GM19238 (cell line): ENCODE measurements around the gene DENND1A.

Source experiments
- DNase-seq: peaks from one replicate; pipeline ENCODE4 v3.0.0; 2011; ENCODE audit warnings: low spot score; ENCODE audit not compliant: insufficient read length

The DENND1A gene

DNA sequence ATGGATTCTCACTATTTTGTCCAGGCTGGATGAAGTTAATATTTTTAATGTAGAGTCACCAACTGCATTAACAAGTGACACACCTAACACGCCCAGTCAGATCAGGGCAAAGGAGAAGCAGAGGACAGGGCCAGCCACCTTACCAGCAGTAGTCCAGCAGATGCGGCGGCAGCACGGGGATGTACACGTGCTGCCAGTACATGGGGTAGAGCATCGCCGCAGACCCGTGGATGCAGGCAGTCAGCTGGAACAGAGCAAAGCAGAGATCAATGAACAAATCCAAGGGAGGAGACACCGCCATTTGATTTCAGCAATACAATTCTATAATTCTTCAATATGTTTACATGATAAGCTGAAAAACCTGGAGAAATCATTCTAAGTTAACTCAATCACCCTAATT is 299.7 kb downstream of the DENND1A start:
- DNase-seq: no peak

DNA sequence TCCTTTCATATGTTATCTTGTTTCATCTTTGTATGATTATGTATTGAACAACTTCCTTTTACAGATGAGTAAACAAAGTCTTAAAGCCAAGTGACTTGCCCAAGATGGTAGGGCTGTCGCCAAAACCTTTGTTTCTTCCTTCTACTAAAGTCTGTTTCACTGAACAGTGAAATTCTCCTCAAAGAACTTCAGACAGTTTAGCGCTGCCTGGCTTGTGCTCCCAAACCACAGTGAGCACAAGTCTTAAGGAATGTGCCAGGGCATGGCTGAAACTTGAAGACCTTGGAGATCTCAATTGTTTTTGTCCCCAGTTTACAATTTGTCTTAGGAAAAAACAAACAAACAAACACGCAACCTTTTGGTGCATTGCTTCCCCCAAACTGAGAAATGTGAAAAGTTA is 300.4 kb downstream of the DENND1A start:
- no peak for DNase-seq

DNA sequence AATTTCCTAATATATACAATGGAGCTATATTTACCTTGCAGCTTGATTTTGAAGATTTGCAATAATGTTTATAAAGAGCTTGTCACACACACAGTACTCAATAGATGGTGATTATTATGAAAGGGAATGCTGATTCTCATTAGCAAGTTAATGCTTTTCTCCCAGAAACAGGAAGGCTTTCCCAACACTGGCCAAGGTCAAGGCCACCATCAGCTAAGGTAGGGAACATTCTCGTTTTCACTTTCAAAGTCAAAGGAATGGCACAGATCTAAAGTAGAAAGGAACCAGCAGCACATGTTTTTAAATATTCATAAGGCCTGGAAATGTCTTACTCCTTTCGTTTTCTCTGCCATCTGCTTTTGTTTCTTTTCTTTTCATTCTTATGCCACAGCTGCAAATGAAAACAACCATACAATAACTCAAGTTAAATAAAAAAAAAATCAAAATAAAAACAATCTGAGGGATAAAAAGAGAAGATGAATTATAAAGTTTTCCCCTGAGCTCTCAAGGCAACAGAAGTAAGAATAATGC is 307.1 kb downstream of the DENND1A start:
- no peak for DNase-seq

DNA sequence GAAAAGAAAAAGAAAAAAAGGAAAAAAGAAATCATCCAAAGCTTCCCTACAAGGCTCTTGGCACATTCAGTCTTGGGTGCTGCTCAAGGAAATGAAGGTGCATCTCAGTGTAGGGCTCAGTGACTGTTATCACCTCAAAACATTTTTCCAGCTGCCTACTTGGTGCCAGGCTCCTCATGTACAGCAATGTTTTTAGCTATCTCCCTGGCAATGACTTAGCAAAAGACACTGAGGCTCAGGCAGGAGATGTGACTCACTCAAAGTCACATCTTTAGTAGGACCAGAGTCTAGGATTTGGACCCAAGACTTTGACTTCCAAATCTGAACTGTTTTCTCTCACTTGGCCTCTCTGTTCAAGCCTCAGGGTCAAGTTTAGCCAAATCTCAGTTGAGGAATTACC is 309.7 kb downstream of the DENND1A start:
- no peak for DNase-seq

DNA sequence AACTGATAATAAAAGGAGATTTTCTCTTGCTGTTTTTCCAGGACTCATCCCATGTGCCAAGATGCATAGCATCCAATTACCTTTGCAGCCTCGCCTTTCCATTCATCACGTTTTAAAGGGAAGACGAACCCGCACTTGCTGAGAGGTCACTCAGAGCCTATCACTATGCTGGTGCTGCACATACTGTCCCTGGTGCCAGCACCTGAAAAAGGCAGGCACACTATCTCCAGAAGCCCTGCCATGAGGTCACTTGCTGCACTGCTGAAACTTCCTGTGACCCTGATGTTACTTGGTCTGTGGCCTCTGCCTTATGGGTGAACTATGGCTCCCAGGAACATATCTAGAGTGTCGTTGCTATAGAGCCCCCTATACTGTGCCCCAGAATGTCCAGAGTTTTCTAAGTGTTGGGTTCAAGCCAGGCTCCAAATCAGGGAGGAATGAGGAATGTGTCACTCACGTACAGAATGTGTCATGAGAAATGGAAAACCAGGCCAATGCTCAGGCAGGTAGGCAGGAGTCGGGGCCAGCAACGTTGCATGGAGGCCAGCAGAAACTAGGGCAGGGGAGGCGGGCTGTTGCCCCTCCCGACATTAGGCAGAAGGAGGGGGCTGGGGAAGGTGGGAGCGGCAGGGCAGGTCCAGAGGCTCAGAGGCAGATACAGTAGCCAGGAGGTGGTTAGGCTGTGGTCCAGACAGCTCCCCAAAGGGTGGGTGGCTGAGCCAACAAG is 311.8 kb downstream of the DENND1A start:
- no peak for DNase-seq

DNA sequence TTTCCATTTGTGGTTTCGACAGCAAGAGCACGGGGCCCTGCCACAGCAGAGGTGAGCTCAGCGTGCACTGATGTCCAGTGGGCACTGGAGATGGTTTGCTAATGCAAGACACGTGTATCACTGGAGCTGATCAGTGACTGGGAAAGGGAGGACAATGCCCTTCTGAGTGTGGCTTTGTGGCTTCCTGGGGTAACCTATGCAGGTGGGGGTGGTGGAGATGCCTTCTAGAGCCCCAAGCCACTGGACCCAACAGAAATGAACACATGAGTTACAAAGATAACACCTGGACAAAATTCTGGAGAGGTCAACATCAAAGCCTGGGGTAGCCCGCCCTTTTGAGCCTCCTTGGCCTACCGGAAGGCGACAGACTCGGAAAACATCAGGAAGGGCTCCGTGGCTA is 312.6 kb downstream of the DENND1A start:
- no peak for DNase-seq

DNA sequence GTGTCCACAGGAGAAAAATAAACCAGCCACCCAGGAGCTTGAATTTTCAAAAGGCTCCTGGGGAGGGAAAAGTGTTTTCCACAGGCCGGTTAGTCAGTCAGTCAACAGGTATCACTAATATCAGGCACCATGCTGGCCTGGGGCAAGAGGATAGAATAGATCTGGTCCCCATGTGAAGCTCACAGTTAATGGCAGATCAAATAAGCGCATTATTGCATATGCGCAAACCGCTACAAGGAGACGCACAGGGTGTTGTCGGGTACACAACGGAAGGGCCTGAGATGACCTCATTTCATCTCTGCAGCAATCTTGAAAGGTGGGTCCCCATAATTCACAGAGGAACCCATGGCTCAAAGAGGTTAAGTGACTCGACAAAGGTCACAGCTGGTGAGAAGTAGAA is 313.2 kb downstream of the DENND1A start:
- DNase-seq: no peak

DNA sequence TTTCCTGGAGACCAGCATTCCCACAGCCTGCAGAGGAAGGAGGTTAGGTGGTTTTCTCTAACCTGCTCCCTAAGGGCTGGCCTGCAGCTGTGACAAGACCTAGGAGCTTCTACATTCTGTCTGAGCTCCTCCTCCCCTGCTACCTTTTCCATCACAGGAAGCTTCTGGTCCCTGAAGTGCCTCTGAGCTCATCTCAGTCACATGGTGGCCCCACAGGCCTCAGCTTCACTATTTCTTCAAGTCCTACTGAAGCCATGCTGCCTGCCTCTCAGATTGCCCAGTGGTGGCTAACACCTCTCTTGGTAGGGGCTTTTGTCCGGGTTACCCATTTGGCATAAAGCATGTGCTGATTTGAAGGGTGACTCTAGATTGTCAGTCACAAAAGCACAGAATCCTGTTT is 314.5 kb downstream of the DENND1A start:
- no peak for DNase-seq

DNA sequence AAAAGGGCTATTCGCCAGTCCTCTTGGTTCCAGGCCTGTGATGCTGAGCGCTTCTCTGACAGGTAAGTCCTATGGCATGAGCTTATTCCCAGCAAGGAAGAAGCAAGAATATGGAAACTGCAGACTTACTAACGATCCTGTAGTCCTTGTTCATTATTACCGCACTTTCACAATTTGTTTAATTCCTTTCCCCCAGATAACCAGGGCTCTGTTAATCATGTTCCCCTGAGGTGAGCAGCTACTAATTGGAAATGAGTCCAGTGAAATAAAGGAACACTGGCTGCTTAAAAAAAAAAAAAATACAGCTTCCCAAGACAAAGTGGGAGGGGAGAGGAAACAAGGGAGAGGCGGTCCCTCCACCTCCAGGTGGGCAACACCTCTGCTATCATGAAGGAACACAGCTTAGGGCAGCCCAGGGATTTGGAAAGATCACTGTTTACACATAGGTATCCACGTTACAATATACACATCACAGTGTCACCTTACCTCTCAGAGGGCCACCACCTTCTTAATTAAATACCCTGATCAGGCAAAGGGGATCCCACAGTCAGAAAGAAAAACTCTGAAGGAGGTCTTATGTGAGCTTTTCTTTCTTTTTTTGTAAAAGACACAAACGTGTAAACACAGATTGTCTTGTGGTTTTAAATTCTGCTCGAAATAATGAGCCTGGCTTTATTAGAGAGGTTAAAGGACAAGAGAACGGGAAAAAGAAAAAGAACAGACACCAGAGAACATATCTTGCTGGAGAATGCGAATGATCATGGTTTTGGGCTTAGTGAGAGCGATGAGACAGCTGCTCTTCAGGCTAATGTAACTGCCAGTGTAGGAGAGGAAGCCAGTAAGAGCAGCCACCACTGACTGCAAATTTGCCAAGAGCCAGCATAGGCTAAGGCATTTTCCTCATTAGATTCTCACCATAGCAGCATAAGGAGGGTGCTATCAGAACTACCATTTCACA is 315.3 kb downstream of the DENND1A start:
- no peak for DNase-seq

DNA sequence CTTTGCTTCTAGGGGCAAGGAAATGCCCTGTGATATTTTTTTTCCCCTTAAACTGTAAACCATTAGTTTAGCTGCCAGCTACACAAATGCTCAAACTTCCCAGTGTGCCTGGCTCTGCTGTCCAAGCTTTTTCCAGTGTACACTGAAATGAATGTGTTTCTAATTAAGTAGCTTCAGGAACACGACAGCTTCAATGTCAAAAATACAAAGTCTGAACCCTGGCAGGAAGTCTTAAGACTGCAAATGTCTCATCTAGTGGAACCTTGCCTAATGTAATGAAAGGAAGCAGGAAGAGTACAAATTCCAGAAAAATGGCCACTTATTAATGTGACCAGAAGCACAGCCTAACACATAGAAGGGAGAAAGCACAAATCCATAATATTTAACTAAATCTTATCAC is 318.7 kb downstream of the DENND1A start:
- no peak for DNase-seq

DNA sequence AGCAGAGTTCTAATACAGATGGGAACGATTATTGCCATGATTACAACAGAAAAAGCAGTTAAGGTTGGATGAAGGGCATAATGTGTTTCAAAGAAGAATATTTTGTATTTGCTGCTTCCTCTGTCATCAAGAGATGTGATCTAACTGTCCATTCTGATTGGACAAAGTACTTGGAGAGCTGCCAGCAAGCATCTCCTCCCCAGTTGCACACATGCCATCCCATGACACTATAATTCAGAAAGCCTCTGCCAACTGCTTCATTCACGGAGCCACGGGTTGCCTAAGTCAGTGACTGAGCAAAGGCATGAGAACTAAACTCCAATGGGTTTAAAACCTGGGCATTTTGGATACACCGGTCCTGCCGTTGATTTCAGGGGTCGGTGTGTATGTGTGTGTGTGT is 320.1 kb downstream of the DENND1A start:
- DNase-seq: no peak

DNA sequence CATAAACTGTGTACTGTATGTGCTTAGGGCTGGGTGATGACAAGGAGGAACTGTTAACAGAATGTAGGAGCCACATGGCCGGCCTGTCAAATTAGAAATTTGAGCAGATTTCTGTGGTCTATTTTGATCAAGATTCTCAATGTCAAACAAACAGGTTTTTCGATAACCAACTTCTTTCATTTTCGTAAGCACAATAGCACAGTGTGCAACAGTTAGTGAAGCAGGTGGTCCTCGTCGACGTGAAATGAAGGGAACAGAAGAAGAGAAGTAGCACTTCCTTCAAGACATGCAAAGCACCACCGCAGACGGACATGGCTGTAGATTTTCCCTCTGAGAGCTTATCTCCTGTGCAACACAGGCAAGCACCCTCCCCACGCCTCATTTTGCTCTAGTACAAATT is 321.8 kb downstream of the DENND1A start:
- DNase-seq: peak; percentile 71

DNA sequence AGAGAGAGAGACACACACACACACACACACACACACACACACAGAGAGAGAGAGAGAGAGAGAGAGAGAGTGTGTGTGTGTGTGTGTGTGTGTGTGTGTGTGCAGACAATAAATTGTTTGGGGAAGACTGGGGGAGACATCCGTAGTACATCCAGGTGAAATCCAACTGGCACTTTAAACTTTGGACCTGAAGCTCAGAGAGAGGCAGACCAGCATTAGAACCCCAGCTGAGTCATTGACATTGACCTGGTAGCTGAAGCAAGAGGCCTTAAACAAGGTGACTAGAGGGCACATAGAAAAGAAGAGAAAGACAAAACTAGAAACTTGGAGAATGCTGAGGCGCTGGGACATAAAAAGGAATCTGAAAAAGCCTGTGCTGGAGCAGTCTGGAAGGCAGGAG is 322.4 kb downstream of the DENND1A start:
- no peak for DNase-seq

DNA sequence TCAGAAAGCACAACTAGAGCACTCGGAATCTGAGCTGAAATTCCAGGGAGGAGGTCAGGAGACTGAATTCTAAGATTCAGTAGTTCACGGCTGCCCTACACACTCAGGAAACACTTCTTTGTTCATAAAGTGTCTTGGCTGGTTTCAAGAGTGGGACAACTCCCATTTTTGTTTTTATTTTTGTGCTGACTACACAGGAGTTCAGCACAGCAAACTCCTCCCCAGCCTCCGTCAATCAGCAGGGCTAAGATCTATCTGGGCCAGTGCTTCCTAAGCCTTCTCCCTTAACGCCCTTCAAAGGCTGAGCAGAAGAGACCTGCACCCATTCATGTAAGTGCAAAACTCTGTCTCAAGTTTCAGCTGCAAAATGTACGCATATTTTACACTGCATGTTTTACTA is 323.8 kb downstream of the DENND1A start:
- no peak for DNase-seq

DNA sequence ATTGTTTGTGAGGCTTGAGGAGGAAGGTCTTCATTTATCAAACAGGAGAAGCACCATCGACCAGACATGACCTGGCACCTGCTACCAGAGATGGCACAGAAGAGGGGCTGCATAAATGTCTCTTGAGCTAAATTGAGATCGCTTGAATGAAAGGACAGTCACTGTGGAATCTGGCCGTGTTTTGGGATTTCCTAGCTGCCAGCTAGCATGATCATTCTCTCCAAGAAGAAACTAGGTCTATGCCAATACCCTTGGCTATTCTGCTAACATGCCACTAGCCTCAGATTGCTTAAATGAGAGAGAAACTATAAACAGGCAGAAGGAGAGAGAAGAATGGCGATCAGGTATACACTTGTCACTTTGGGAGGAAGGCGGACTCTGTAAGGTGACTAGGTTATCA is 324.6 kb downstream of the DENND1A start:
- DNase-seq: no peak

DNA sequence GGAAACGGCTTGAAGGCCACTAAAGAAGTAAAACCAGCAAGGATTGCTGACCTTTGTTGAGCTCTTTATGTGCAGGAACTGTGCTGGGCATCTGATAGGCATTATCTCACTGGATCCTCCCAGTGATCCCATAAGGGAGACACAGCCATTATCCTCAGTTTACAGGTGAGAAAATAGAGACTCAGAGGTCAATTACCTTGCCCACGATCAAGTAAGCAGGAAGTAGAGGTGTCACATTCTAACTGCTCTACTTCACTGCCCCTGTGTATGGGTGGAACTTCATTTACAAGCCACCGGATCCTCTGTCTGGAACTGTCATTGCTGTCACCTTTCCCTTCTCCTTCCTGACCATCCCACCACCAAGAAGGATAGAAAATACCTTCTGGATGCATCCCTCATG is 325.1 kb downstream of the DENND1A start:
- DNase-seq: no peak

DNA sequence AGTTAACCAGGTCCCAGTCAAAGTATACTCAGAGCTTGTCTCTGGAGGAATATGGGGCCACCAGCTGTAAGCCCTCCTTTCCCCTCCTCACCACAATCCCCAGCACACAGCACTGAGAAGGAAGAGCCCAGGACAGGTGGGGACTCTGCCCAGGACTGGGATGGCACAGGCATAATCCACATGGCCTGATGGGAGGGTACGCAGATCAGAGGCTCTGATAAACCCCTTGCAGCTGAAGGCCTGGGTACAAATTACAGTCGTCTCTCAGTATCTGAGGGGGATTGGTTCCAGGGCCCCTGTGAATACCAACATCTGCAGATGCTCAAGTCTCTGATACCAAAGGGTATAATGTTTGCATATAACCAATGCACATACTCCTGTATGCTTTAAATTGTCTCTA is 328.1 kb downstream of the DENND1A start:
- DNase-seq: no peak

DNA sequence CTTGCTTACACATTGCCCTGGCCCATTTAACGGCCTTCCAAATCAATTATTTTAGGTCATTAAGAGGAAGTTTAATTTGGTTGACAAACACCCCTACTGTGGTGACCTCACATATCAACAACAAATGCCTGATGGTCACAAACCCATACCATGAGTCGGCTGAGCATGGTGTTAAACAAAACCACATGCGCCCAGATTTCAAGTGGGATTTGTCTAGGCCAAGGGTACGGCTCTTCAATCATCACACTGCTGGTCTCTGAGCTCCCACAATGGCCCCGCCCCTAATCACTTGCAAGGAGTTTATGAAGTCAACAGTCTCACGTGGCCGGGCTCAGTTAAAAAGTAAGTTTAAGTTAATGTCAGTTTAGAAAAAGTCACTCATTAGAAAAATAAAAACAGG is 330.1 kb downstream of the DENND1A start:
- DNase-seq: no peak

DNA sequence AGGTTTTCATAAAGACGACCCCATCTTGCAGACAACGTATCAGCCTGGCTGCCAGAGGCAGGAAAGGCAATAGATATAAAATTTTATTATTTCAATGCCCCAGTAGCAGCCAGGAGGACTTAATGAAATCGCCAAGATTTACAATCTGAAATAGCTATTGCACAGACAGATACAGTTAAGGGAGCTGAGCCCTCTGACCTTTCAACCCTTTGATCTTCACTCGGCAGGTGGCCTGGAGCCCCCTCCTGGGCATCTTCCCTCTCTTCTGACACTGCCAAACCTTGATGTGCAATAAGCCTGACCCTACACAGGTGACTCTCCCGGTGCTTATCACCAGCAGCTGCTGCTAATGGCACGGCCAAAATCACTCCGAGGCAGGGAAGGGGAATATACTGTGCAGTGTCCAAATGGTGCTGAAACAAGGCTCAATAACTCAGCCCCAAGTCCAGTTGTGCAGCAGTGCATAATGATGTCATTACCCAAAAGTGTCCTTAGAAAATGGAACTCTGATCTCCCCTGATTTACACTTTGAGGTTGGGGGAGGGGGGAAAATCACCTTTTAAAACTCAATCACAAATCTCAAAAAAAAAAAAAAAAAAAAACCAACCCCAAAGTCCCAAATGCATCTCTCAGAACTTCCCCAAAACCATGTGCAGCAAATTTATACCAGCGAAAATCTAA is 331.9 kb downstream of the DENND1A start:
- DNase-seq: no peak

DNA sequence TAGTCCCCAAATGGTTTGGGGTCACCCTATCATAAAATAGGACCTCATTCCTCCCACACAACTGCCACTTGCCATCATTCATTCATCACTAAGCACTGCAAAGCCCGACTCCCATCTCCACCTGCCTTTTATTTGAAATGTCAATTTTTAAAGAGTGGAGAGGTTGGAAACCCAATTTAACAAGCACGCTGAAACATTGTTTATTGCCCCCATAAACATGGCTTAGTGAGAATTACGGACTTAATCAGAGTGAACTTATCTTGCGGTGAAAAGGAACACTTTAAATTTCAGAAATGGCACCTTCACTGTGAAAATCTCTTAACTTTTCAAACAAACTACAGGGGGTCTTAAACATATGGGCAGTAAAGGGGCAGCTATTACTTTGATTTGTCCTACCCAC is 332.9 kb downstream of the DENND1A start:
- DNase-seq: no peak

DNA sequence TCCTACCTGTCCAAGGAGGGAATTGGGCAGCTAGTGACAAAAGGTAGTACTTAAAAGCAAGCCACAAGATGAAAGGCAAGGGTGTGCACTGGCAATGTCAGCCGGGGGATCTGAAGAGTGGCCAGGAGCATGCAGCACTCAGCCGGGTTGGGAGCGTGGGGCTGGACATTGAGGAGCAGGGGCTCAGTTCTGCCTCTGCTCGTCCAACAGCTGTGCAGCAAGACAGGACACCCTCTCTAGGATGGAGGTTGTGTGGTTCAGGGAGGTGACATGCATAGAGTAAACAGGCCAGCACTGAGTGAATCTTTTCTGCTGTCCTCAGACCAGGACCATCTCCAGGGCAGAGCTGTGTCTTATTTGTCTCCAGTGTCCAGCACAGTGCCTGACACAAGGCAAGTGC is 338.6 kb downstream of the DENND1A start:
- no peak for DNase-seq

DNA sequence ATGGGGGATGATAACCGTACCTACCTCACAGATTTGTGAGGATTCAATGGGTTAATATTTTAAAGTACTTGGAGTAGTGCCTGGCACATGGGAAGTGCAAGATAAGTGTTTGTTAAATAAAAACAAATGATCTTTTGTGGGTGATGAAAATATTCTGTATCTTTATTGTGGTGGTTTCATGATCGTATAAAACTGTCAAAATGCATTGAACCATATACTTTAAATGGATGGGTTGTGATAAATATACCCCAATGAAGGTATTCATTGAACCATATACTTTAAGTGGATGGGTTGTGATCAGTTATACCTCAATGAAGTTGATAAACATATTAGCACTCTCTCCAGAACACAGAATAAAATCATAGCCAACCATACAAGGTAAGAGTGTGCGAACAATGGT is 339.4 kb downstream of the DENND1A start:
- no peak for DNase-seq
